Esophagus squamous epithelium (tissue), 4 donors: ENCODE measurements around the gene OGFR.

Experiments
- CTCF ChIP-seq, 6 experiments: fragments of 450-650 bp in 4 of 6; fragments of 200-600 bp in 2 of 6; sonication (generic) in 2 of 6; IDR thresholded peaks; one replicate each; pipeline ENCODE4 v1.5.1; 2016 to 2019; ENCODE audit warnings: antibody characterized with exemption in 6 of 6, mild to moderate bottlenecking in 4 of 6, moderate library complexity in 4 of 6
- POLR2A ChIP-seq, 4 donors: fragments of 450-650 bp; IDR thresholded peaks; one replicate each; pipeline ENCODE4 v1.6.1; 2017; ENCODE audit warnings: antibody characterized with exemption in 4 of 4, mild to moderate bottlenecking in 4 of 4, moderate library complexity in 3 of 4

- TF ChIP-seq POLR2A (IDR thresholded peaks at IDR 0.05) (no peak), CTCF (IDR thresholded peaks at IDR 0.05) (no peak)
Measured at GRCh38 chr20:62826646-62827310, 22.1 kb downstream of the OGFR start.
